H1 (cell line): Measurements from ENCODE around the gene ARPC2. TPM values are rescaled to one million over a fixed set of nuclear protein-coding genes. Genes with fewer than 3 reads are reported as not detected.

Source experiments
- CTCF ChIA-PET: fragments of 300-600 bp; sonication (Branson Sonifier 250); formaldehyde crosslinking; loops from one replicate; lab custom pipeline; 2021; ENCODE audit not compliant: partially characterized antibody; lab: Charles Lee
- POLR2A ChIA-PET: fragments of 300-600 bp; sonication (Branson Sonifier 250); formaldehyde crosslinking; loops from one replicate; lab custom pipeline; 2021; ENCODE audit warnings: inconsistent platforms; ENCODE audit not compliant: partially characterized antibody; lab: Charles Lee
- DNase-seq, 2 experiments: peaks; one replicate each; pipeline versions ENCODE4 v3.0.0 to v3.0.0-alpha.2; 2010 to 2022; ENCODE audit warnings: low spot score in 2 of 2, low read depth in 1 of 2, mixed read lengths in 1 of 2
- FAIRE-seq: peaks from 2 replicates; lab custom pipeline; 2011; peaks lifted over from hg19 to GRCh38; lab: Jason Lieb, UNC
- H2AFZ ChIP-seq: 2 replicates; pipeline ENCODE4 v1.8.1; 2012; ENCODE audit warnings: low read length, inconsistent platforms
- H2AK5ac ChIP-seq: 2 replicates; pipeline ENCODE4 v1.6.1; 2013; ENCODE audit warnings: low read depth, low read length
- H2BK120ac ChIP-seq: replicated peaks from 2 replicates; pipeline ENCODE3; 2013; ENCODE audit warnings: low read depth, low read length, inconsistent platforms
- H2BK12ac ChIP-seq: 2 replicates; pipeline ENCODE4 v1.6.1; 2013; ENCODE audit warnings: low read depth, low read length
- H2BK15ac ChIP-seq: 2 replicates; pipeline ENCODE4 v1.6.1; 2013; ENCODE audit warnings: low read length
- H2BK20ac ChIP-seq: 2 replicates; pipeline ENCODE4 v1.6.1; 2013; ENCODE audit warnings: low read length
- H2BK5ac ChIP-seq: 2 replicates; pipeline ENCODE4 v1.6.1; 2013; ENCODE audit warnings: low read depth, low read length
- H3K14ac ChIP-seq: 2 replicates; pipeline ENCODE4 v1.6.1; 2013; ENCODE audit warnings: inconsistent platforms; ENCODE audit not compliant: insufficient read length
- H3K18ac ChIP-seq: 2 replicates; pipeline ENCODE4 v1.6.1; 2013; ENCODE audit warnings: low read length; ENCODE audit errors: extremely low read depth
- H3K23ac ChIP-seq: 2 replicates; pipeline ENCODE4 v1.6.1; 2013; ENCODE audit warnings: inconsistent platforms; ENCODE audit not compliant: insufficient read length
- H3K23me2 ChIP-seq: 2 replicates; pipeline ENCODE4 v1.6.1; 2013; ENCODE audit warnings: low read depth, low read length
- H3K27ac ChIP-seq: 2 replicates; pipeline ENCODE4 v1.6.1; 2011; ENCODE audit warnings: low read depth, low read length, inconsistent platforms
- H3K27me3 ChIP-seq, 4 experiments: replicated peaks in 1 of 4; 1 replicate in 1 of 4; 2 replicates in 3 of 4; pipeline versions ENCODE4 v1.6.1 to v1.8.1; 2011 to 2013; ENCODE audit warnings: low read length in 3 of 4, mild to moderate bottlenecking in 3 of 4, inconsistent platforms in 2 of 4, mixed read lengths in 2 of 4, moderate library complexity in 1 of 4; ENCODE audit not compliant: control insufficient read depth in 3 of 4, insufficient read depth in 3 of 4; ENCODE audit errors: extremely low read depth in 1 of 4
- H3K36me3 ChIP-seq, 4 experiments: 2 replicates each; pipeline versions ENCODE4 v1.6.1 to v1.8.1; 2011 to 2013; ENCODE audit warnings: mild to moderate bottlenecking in 4 of 4, low read length in 3 of 4, moderate library complexity in 2 of 4, control low read depth in 1 of 4, inconsistent platforms in 1 of 4; ENCODE audit not compliant: insufficient read depth in 4 of 4, control insufficient read depth in 2 of 4
- H3K4ac ChIP-seq: replicated peaks from 2 replicates; pipeline ENCODE3; 2013; ENCODE audit warnings: low read length, low read depth, mixed read lengths, inconsistent platforms; ENCODE audit not compliant: insufficient read length
- H3K4me1 ChIP-seq, 4 experiments: replicated peaks in 1 of 4; 1 replicate in 1 of 4; 2 replicates in 3 of 4; pipeline versions ENCODE4 v1.6.1 to v1.8.1; 2011 to 2013; ENCODE audit warnings: low read length in 3 of 4, inconsistent platforms in 2 of 4, mixed read lengths in 1 of 4; ENCODE audit not compliant: insufficient read depth in 4 of 4, control insufficient read depth in 3 of 4
- H3K4me2 ChIP-seq, 2 experiments: 2 replicates each; pipeline versions ENCODE4 v1.6.1 to v1.8.1; 2011 to 2013; ENCODE audit warnings: low read depth in 2 of 2, low read length in 2 of 2, control low read depth in 1 of 2, inconsistent platforms in 1 of 2, mild to moderate bottlenecking in 1 of 2; ENCODE audit not compliant: insufficient read depth in 1 of 2
- H3K4me3 ChIP-seq, 4 experiments: fragments of 200-600, 300-600 bp in 1 of 4; sonication (generic), shearing (Covaris generic), sonication (Bioruptor Twin) in 1 of 4; 2 replicates each; pipeline versions ENCODE4 v1.5.1 to v1.8.1; 2011 to 2016; ENCODE audit warnings: low read length in 4 of 4, low read depth in 3 of 4, control low read depth in 2 of 4, inconsistent platforms in 2 of 4, mild to moderate bottlenecking in 2 of 4, mixed read lengths in 1 of 4, moderate library complexity in 1 of 4; ENCODE audit not compliant: insufficient read depth in 2 of 4; ENCODE audit errors: extremely low read depth in 1 of 4
- H3K56ac ChIP-seq: replicated peaks from 2 replicates; pipeline ENCODE3; 2013; ENCODE audit warnings: low read depth, mild to moderate bottlenecking, mixed read lengths, low read length, inconsistent platforms; ENCODE audit not compliant: insufficient read length
- H3K79me1 ChIP-seq: 2 replicates; pipeline ENCODE4 v1.6.1; 2013; ENCODE audit warnings: low read depth, low read length, control low read depth
- H3K79me2 ChIP-seq, 2 experiments: 2 replicates each; pipeline versions ENCODE4 v1.6.1 to v1.8.1; 2012 to 2013; ENCODE audit warnings: low read length in 2 of 2, mild to moderate bottlenecking in 2 of 2, inconsistent platforms in 1 of 2; ENCODE audit not compliant: insufficient read depth in 2 of 2, control insufficient read depth in 1 of 2
- H3K9ac ChIP-seq, 4 experiments: replicated peaks in 1 of 4; 1 replicate in 1 of 4; 2 replicates in 3 of 4; pipeline versions ENCODE4 v1.6.1 to v1.8.1; 2011 to 2013; ENCODE audit warnings: low read depth in 3 of 4, low read length in 3 of 4, control low read depth in 2 of 4, mild to moderate bottlenecking in 2 of 4, moderate library complexity in 2 of 4, inconsistent platforms in 1 of 4; ENCODE audit errors: extremely low read depth in 1 of 4
- H3K9me3 ChIP-seq, 2 experiments: 2 replicates each; pipeline versions ENCODE4 v1.6.1 to v1.8.1; 2012 to 2013; ENCODE audit warnings: mild to moderate bottlenecking in 2 of 2, moderate library complexity in 2 of 2, control low read depth in 1 of 2, inconsistent platforms in 1 of 2, low read depth in 1 of 2, low read length in 1 of 2, mixed read lengths in 1 of 2; ENCODE audit not compliant: insufficient read depth in 2 of 2
- H4K20me1 ChIP-seq, 2 experiments: replicated peaks in 1 of 2; 2 replicates each; pipeline versions ENCODE3 to v1.8.1; 2011 to 2013; ENCODE audit warnings: inconsistent platforms in 2 of 2, low read length in 2 of 2, mild to moderate bottlenecking in 1 of 2; ENCODE audit not compliant: insufficient read depth in 2 of 2, control insufficient read depth in 1 of 2
- H4K5ac ChIP-seq: 2 replicates; pipeline ENCODE4 v1.6.1; 2013; ENCODE audit warnings: low read length, low read depth, mixed read lengths, inconsistent platforms; ENCODE audit not compliant: insufficient read length
- H4K8ac ChIP-seq: 2 replicates; pipeline ENCODE4 v1.8.0; 2013; ENCODE audit warnings: mild to moderate bottlenecking, moderate library complexity, low read length, inconsistent platforms; ENCODE audit not compliant: insufficient read depth; ENCODE audit errors: extremely low read depth
- H4K91ac ChIP-seq: replicated peaks from 2 replicates; pipeline ENCODE3; 2013; ENCODE audit warnings: low read length, mixed read lengths, inconsistent platforms; ENCODE audit not compliant: insufficient read length
- MAFK ChIP-seq: IDR thresholded peaks from 2 replicates; pipeline ENCODE4 v1.6.1; 2012; ENCODE audit warnings: low read depth, mild to moderate bottlenecking, improper control_type of control experiment, low read length
- TEAD4 ChIP-seq: IDR thresholded peaks from 2 replicates; pipeline ENCODE4 v1.6.1; 2012; ENCODE audit warnings: low read depth, low read length, inconsistent platforms, mixed read lengths
- WGBS, 2 experiments: shearing (Covaris generic) in 1 of 2; methylation state at CpG; one replicate each; pipeline versions ENCODE4 v1.1.6 to v1.1.7; 2013 to 2015; ENCODE audit warnings: low lambda C conversion rate in 2 of 2, mixed read lengths in 2 of 2, inconsistent platforms in 1 of 2, low coverage in 1 of 2, missing lambda C conversion rate in 1 of 2; ENCODE audit not compliant: insufficient replicate concordance in 2 of 2, insufficient coverage in 1 of 2, insufficient read length in 1 of 2; ENCODE audit errors: extremely low coverage in 1 of 2, missing lambda C conversion rate in 1 of 2; 5-methylcytosine and 5-hydroxymethylcytosine counted together
- polyA plus RNA-seq, 7 experiments: library from polyadenylated mRNA; depleted of rRNA in 3 of 7; stranded (reverse) in 5 of 7; unstranded in 2 of 7; fragments of >200 nt in 5 of 7; fragments of 200-250 nt in 2 of 7; gene quantifications; 1 replicate in 5 of 7; 2 replicates in 1 of 7; 4 replicates in 1 of 7; pipeline versions ENCODE4 v1.2.1 to v1.2.3, GENCODE V29; 2011 to 2013; ENCODE audit warnings: missing spikeins in 2 of 7, mixed read lengths in 2 of 7
- total RNA-seq: library from RNA; stranded (reverse); fragmentation: NEBNext Ultra II Directional; extraction: Animal tissue kit (Norgen Biotek cat#: 25700); gene quantifications from 2 replicates; pipeline ENCODE4 v1.2.1, GENCODE V29; 2021

ARPC2 gene
- total and polyA plus RNA-seq, 2 of the 8 experiments (the other 6 are each of a cell fraction or from before 2014, with no cell fraction given): 174 to 195 TPM

DNA sequence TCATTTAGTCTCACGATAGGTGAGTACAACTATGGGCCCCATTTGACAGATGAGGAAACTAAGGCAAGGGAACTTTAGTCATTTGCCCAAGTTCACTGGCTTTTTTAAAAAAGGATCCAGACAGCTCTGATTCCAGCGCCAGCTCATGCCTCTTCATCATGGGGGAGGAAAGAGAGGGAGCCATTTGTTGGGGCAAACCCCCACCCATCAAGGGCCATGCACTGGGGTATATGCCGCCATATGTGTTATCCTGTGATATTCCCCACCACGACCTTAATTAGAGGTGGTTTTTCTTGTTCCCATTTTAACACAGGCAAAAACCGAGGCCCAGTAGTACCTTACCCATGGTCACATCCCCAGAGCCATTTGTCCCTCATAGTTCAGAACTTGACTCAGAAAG lies 43.2 kb downstream of the ARPC2 start:
- H3K14ac ChIP-seq: no peak overlapping the region
- CTCF ChIA-PET: interaction anchor here (1.2 to 9.0 kb wide), 7 partner anchors 13 to 134 kb away, joined by 3 to 81 read pairs (median 4); partner anchors contain the start of genes AAMP and PNKD
- no peak overlapping the region for H3K27ac ChIP-seq
- no peaks in the 10 kb centered on the region for H3K23me2 ChIP-seq
- no peak overlapping the region for H3K4ac ChIP-seq
- no peak overlapping the region for H2AK5ac ChIP-seq
- no peak overlapping the region for H4K91ac ChIP-seq
- H2BK15ac ChIP-seq: peak overlapping the region; percentile 3; the same call in 1 of the 2 replicates
- no peak overlapping the region for H3K18ac ChIP-seq
- H3K4me2 ChIP-seq: peak overlapping the region in 1 of 2 experiments; percentile 46; a peak in 2 of 4 replicates
- TF ChIP-seq MAFK: no peak
- TF ChIP-seq TEAD4: no peak
- TF ChIP-seq, all 59 proteins: peak for 0
- 86% methylated on average over 5 of the region's 5 CpGs; no CpG with 5 or more reads in 1 of the 2 experiments for WGBS, 2 experiments
- H3K79me1 ChIP-seq: no peaks in the 10 kb centered on the region
- H3K27me3 ChIP-seq: no peaks in the 10 kb centered on the region
- H2BK5ac ChIP-seq: no peak overlapping the region
- no peak overlapping the region for H2BK120ac ChIP-seq
- peaks cover 3 to 22% (median 15%) of the 10 kb centered on the region in 4 experiments for H3K4me1 ChIP-seq
- 0 out of 2 replicates have a peak overlapping the region, but pooled peaks have one; percentile 1 for H2BK12ac ChIP-seq
- H4K8ac ChIP-seq: no peak overlapping the region
- H3K36me3 ChIP-seq: peaks cover 4 to 26% (median 10%) of the 10 kb centered on the region in 4 experiments; a peak in 7 of 8 replicates
- no peak for DNase-seq
- H2BK20ac ChIP-seq: no peak overlapping the region
- H3K4me3 ChIP-seq: no peak overlapping the region
- no peak for FAIRE-seq
- POLR2A ChIA-PET: interaction anchor here (0.8 to 3.7 kb wide), 5 partner anchors 7 to 31 kb away, joined by 3 to 29 read pairs (median 4); partner anchors contain the start of genes AAMP and PNKD
- H3K56ac ChIP-seq: no peak overlapping the region
- no peak overlapping the region for H2AFZ ChIP-seq
- no peak overlapping the region for H4K5ac ChIP-seq
- H4K20me1 ChIP-seq: peaks cover 0 to 9% of the 10 kb centered on the region in 2 experiments
- no peak overlapping the region for H3K23ac ChIP-seq
- no peak overlapping the region for H3K9ac ChIP-seq
- no peaks in the 10 kb centered on the region for H3K9me3 ChIP-seq
- no peaks in the 10 kb centered on the region for H3K79me2 ChIP-seq
